GF-D8 (cell line): ENCODE measurements around the gene LMBRD2.
A peak's percentile ranks its signal among the peaks of the same experiment; 100 is the strongest.
"Not testable (repeated sequence)": the region's sequence is repeated elsewhere in the genome, so short reads cannot be mapped to it uniquely, and the experiment has no call there.

ENCODE experiments used
- DNase-seq: peaks from one replicate; lab custom pipeline; 2025; lab: John Stamatoyannopoulos, UW

Gene LMBRD2

DNA sequence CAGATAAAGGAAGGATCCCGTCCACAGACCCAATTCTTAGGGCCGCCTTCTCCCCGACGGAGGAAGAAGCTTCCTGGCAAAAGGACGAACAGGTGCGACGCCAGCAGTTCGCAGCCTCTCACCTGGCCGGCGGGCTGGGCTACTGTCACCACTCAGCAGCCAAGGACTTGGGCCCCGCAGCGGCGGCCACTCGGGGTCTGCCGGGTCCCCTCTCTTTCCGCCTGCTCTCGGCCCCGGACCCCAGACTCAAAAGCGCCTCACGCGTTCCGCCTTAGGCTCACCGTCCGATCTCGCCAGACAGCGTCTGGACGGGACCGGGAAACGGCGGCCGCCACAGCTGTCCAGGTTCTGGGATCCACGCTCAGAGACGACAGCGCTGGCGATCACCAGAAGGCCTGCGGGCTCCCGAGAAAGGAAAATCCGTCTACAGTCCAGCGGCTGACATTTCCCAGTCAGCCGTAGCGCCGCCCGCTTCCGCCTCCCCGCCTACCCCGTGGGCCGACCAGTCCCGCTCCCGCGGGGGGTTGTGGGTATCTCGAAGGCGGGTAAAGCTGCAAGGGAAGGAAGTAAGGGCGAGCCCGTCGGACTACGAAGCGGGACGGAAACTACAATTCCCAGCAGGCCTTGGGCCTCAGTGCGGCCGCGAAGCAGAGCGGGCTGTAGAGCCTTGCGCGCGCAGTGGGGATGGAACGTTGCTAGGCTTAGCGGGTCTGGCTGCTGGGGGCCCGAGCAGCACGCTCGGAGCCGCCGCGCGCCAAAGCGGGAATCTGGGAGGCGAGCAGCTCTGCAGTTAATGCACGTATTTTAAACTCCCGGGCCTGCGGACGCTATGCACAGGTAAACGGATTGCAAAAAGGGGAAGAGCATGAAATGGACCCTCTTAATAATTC, at the start of gene LMBRD2, which contains the start of gene SKP2:
LMBRD2 (minus strand) TSS at position 454 of the 890 bp plus-strand sequence. CDS start 8,538 bp downstream, outside the sequence.
SKP2 (plus strand) TSS at position 678 of the 890 bp plus-strand sequence; CDS start at position 830, 152 bp downstream.
- peak; percentile 95 for DNase-seq

DNA sequence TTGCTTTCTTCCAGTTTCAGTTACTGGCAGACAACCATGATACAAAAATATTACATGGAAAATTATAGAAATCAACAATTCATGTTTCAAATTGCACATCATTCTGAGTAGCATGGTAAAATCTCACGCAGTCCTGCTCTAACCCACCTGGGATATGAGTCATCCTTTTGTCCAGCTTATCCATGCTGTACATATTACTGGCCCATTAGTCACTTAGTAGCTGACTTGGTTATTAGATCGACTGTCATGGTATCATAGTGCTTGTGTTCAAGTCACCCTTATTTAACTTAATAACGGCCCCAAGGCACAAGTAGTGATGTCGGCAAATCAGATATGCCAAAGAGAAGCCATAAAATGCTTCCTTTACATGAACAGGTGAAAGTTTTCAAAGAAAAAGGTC, 48.8 kb upstream of the LMBRD2 start:
- no peak for DNase-seq

- no peak for DNase-seq
Measured at GRCh38 chr5:36199620-36200019, 47.9 kb upstream of the LMBRD2 start.

- DNase-seq = not testable (repeated sequence)
Measured at GRCh38 chr5:36198783-36199182, 47.1 kb upstream of the LMBRD2 start.

DNA sequence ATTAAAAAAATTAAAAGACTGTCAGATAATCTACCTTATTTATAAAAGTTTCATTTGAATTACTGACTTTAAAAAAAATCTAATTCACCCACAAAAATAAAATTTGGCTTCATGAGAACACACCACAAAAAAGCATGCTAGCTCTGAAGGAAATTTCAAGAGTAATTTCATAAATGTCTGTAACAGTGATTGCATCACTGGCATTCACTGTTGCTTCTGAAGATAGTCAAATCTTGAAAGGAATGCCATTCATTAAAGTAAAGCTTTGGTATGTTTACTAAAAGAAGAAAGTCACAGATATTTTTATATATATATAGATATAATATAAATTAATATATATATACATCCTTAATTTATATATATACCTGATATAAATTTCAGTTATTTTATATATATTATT, 46.6 kb upstream of the LMBRD2 start:
- no peak for DNase-seq

- no peak for DNase-seq
Measured at GRCh38 chr5:36193746-36194145, 42.1 kb upstream of the LMBRD2 start.

DNA sequence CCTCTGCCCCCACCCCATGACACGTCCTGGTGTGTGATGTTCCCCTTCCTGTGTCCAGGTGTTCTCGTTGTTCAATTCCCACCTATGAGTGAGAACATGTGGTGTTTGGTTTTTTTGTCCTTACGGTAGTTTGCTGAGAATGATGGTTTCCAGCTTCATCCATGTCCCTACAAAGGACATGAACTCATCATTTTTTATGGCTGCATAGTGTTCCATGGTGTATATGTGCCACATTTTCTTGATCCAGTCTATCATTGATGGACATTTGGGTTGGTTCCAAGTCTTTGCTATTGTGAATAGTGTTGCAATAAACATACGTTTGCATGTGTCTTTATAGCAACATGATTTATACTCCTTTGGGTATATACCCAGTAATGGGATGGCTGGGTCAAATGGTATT, 32.7 kb upstream of the LMBRD2 start:
- DNase-seq = not testable (repeated sequence)

- DNase-seq = no peak
Measured at GRCh38 chr5:36181774-36182173, 30.1 kb upstream of the LMBRD2 start.

DNA sequence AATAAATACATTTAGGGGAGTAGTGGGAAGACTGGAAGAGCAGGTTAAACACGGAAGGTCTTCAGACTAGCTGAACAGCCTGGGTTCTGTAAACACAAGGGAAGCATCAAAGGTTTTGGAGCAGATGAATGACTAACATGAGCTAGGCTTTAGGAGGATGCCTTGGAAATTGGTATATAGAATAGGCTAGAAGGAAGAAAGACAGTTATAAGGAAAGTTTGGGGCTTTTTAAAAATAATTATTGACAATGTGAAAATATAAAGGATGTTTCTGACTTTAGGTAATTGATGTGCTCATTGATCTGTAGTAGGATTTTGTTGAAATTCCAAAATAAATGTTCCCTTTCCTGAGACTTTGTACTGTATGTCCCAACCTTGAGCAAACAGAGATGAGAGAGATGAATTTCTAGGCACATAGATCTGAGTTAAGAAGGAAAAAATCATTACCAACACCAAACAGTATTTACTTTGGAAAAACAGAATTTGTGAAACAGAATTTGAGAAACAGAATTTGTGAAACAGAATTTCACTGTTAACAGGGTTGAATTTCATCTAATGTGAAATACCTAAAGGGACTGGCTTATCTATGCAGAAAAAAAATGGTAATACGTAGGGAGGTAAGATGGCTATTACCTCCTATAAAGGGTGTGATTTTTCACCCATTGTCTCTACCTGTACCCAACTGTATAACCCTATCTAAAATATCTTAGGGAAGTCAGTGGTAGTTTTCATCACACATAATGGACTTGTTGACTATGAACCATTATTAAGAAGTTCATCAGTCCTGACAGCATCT, 29.1 kb upstream of the LMBRD2 start:
- no peak for DNase-seq

DNA sequence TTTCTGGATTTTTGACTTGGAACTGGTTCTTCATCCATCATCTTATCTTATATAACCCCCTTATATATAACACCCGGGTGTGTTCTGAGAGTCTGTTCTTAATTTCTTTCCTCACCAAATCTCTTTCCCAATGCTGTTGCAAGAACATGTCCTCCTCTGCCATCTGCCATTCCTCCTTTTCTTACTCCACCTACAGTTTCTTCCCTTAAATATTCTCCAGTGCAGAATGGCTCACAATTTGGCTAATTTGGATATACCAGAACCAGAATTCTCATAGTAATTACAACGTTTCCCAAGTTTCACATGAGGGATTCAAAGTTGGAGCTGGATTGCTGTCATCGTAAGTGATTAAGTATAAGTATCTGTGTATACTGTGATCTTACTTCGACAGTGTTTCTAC, 28.3 kb upstream of the LMBRD2 start:
- no peak for DNase-seq

- no peak for DNase-seq
Measured at GRCh38 chr5:36178524-36178890, 26.8 kb upstream of the LMBRD2 start.

DNA sequence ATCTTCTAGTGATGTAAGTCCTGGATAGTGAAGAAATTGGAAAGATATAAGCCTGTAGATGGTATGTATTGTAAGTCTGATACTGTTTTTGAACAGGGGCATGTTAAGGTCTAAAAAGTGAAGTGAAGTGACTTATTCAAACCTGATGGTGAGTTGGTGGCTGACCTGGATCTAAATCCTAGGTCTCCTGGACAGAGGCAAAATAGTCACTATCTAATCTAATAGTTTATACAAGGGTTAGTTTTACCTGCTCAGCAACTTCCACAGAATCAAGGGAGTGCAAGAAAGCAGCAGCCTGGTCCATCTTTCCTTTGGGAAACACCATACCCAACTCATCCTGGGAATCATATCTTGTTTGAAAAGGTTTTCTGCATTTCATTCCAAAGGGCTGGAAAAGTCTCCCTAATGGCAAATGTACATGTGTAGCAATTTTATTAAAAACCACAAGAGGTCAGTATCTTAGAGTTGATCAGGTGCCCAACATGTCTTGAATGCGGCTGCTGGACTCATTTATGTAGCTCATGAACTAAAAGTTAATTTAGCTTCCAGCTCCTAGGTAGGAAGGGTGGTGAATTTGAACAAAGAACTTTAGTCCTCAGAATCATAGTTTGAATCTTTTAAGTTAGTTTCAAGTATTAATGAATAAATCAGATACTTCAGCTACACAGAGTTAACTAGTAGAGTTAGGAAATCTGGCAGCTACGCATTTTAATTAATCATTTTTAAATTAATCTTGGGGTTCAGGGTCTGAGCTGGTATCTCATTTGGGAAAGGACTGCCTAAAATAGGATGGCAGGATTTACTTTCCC, 26.2 kb upstream of the LMBRD2 start:
- no peak for DNase-seq

DNA sequence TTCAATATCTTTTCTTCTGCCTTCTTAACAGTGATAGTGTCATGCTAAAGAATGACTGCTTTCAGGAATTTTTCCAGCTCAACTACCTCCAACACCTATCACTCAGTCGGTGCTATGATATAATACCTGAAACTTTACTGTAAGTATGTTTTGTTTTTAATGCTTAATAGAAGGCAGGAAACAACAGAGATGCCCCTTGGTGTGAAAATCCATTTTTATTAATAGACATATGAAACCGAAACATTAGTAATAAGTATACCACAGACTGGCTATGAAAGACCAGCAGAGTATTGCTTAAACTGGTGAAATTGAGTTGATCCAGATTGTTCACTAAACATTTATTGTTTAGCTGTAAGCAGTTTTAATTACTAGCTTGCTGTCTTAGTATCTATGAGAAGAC, 25.5 kb upstream of the LMBRD2 start:
- DNase-seq = no peak

DNA sequence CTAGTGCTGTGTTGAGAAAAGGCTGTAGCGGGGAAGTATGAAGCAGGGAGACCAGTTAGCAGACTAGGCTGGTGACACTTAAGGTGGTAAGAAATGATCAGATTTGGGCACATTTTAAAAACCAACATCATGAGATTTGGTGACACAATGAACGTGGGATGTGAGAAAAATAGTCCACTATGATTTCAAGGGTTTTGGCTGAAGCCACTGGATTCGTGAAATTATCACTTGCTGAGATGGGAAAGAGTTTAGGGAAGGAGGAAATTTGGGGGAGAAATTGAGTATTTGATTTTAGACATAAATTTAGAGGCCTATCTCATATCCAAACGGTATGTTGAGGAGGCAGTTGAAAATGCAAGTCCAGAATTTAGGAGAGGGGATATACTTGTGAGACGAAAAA, 23.4 kb upstream of the LMBRD2 start:
- no peak for DNase-seq

GRCh38 chr5:36174119-36174518, 22.4 kb upstream of the LMBRD2 start:
- DNase-seq = no peak

- no peak for DNase-seq
Measured at GRCh38 chr5:36173426-36173825, 21.7 kb upstream of the LMBRD2 start.

DNA sequence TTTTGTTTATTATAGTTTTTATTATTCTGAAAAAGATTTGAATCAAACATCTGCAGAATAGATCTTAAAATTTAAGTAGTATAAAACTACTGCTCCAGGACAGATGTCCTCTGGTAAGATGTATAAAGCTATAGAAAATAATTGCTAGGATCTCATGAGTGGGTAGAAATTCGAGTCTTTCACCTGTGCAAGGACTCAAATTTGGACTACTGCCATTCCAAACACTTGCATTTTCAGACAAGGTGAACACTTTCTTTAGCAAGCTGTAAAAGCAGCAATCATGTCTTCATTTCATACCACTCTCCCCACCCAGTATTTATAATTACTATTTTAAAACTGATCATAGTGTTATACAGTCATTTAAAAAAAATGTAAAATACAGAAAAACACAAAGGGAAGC, 20.9 kb upstream of the LMBRD2 start:
- DNase-seq = no peak

- DNase-seq = no peak
Measured at GRCh38 chr5:36170832-36171424, 19.2 kb upstream of the LMBRD2 start.

GRCh38 chr5:36168737-36169136, 17.1 kb upstream of the LMBRD2 start:
- DNase-seq = no peak

- DNase-seq = no peak
Measured at GRCh38 chr5:36164461-36164860, 12.8 kb upstream of the LMBRD2 start.

DNA sequence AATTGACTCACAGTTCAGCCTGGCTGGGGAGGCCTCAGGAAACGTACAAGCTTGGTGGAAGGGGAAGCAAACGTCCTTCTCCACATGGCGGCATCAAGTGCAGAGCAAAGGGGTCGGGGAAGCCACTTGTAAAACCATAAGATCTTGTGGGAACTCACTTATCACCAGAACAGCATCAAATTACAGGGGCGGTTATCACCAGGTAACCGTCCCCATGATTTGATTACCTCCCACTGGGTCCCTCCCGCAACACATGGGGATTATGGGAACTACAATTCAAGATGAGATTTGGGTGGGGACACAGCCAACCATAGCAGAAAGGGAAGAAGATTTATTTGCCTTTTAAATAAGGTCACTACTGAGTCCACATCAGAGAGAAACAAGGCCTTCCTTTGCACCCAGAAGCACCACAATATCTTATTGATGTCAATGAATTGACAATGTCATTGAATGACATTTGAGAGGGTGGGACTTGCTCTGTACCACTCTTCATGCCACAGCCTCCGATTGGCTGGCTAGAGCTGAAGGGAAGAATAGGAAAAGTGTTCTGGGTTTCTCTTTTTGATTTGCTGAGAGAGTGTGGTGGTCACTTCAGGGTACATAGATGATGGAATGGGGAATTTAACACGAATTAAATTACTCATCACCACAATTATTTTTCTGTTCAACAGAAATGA, 11.3 kb upstream of the LMBRD2 start:
- DNase-seq = no peak
